Omental fat pad (tissue), 4 donors: ENCODE data around the gene CCNG1. TPM values are rescaled to one million over a fixed set of nuclear protein-coding genes. Genes with fewer than 3 reads are reported as not detected.
"Not testable (repeated sequence)": the region's sequence is repeated elsewhere in the genome, so short reads cannot be mapped to it uniquely, and the experiment has no call there.

ENCODE experiments used
- ATAC-seq: fragments of 150-250 bp; one replicate; pipeline ENCODE4 v1.9.1; 2016; ENCODE audit warnings: mild to moderate bottlenecking, moderate library complexity; ENCODE audit not compliant: low FRiP score
- DNase-seq: peaks from one replicate; pipeline ENCODE4 v3.0.0-alpha.2; 2019; ENCODE audit warnings: low spot score
- CTCF ChIP-seq, 3 donors: fragments of 450-650 bp; IDR thresholded peaks; one replicate each; pipeline ENCODE4 v1.5.1; 2016 to 2017; ENCODE audit warnings: antibody characterized with exemption in 3 of 3, mild to moderate bottlenecking in 3 of 3, moderate library complexity in 2 of 3
- total RNA-seq, 4 donors: library from RNA; depleted of rRNA; stranded (reverse); fragments of >200 nt; gene quantifications; one replicate each; pipeline ENCODE4 v1.1.0, GENCODE V29; 2016

Gene CCNG1
- total RNA-seq, 4 donors from 2014 or later: 76.1 to 132 (median 106) TPM

- ATAC-seq (no peak), DNase-seq (no peak)
- TF ChIP-seq CTCF (IDR thresholded peaks at IDR 0.05): no peak
Observed at GRCh38 chr5:163444526-163444925, 7.1 kb downstream of the CCNG1 start.

GRCh38 chr5:163445345-163445744 lies 8.0 kb downstream of the CCNG1 start:
- DNase-seq: no peak
- ATAC-seq: no peak
- no peak for TF ChIP-seq CTCF (IDR thresholded peaks at IDR 0.05)

GRCh38 chr5:163447191-163447590 lies 9.8 kb downstream of the CCNG1 start:
- DNase-seq (no peak), ATAC-seq (no peak)
- no peak for TF ChIP-seq CTCF (IDR thresholded peaks at IDR 0.05)

- ATAC-seq (no peak), DNase-seq (no peak)
- no peak for TF ChIP-seq CTCF (IDR thresholded peaks at IDR 0.05)
Observed at GRCh38 chr5:163447875-163448274, 10.5 kb downstream of the CCNG1 start.

GRCh38 chr5:163448491-163448890 lies 11.1 kb downstream of the CCNG1 start:
- no peak for DNase-seq
- TF ChIP-seq CTCF (IDR thresholded peaks at IDR 0.05): no peak
- no peak for ATAC-seq

GRCh38 chr5:163451489-163451888 lies 14.1 kb downstream of the CCNG1 start:
- no peak for ATAC-seq
- TF ChIP-seq CTCF (IDR thresholded peaks at IDR 0.05): no peak
- DNase-seq: no peak

GRCh38 chr5:163453705-163454104 lies 16.3 kb downstream of the CCNG1 start:
- DNase-seq (no peak), ATAC-seq (no peak)
- TF ChIP-seq CTCF (IDR thresholded peaks at IDR 0.05): no peak

GRCh38 chr5:163455406-163455805 lies 18.0 kb downstream of the CCNG1 start:
- DNase-seq, ATAC-seq: not testable (repeated sequence)
